HG02943 (cell line): ENCODE results near the gene SLC4A8.
"Not testable (repeated sequence)": the region's sequence is repeated elsewhere in the genome, so short reads cannot be mapped to it uniquely, and the experiment has no call there.

ENCODE experiments used
- ATAC-seq: cut with Tn5 transposase; IDR thresholded peaks from one replicate; pipeline ENCODE4 v1.9.1; 2021; ENCODE audit warnings: mild to moderate bottlenecking, low read depth, moderate library complexity; ENCODE audit not compliant: unreplicated experiment

The SLC4A8 gene

GRCh38 chr12:51421266-51421884 is 3.3 kb upstream of the SLC4A8 start:
- ATAC-seq, result no peak

- ATAC-seq, result no peak
These were observed 453 bp upstream of the SLC4A8 start for GRCh38 chr12:51424094-51424661.

GRCh38 chr12:51428256-51428655 is 3.6 kb downstream of the SLC4A8 start:
- no peak for ATAC-seq

- ATAC-seq, result no peak
These were observed 5.1 kb downstream of the SLC4A8 start for GRCh38 chr12:51429700-51430099.

GRCh38 chr12:51430196-51430895 is 5.7 kb downstream of the SLC4A8 start:
- no peak for ATAC-seq

GRCh38 chr12:51432921-51433320 is 8.3 kb downstream of the SLC4A8 start:
- ATAC-seq, result no peak

GRCh38 chr12:51434305-51434704 is 9.7 kb downstream of the SLC4A8 start:
- ATAC-seq, result no peak

GRCh38 chr12:51437431-51437830 is 12.8 kb downstream of the SLC4A8 start:
- no peak for ATAC-seq

- ATAC-seq, result no peak
These were observed 14.7 kb downstream of the SLC4A8 start for GRCh38 chr12:51439330-51439729.

- ATAC-seq, result no peak
These were observed 17.0 kb downstream of the SLC4A8 start for GRCh38 chr12:51441583-51441982.

- no peak for ATAC-seq
These were observed 17.7 kb downstream of the SLC4A8 start for GRCh38 chr12:51442324-51442723.

- ATAC-seq, result no peak
These were observed 18.9 kb downstream of the SLC4A8 start for GRCh38 chr12:51443573-51443972.

GRCh38 chr12:51448618-51449256 is 24.1 kb downstream of the SLC4A8 start:
- ATAC-seq, result no peak

GRCh38 chr12:51449580-51450246 is 25.1 kb downstream of the SLC4A8 start:
- ATAC-seq, result no peak

- ATAC-seq, result no peak
These were observed 25.7 kb downstream of the SLC4A8 start for GRCh38 chr12:51450333-51450732.

GRCh38 chr12:51450806-51451205 is 26.2 kb downstream of the SLC4A8 start:
- no peak for ATAC-seq

GRCh38 chr12:51454016-51454415 is 29.4 kb downstream of the SLC4A8 start:
- not testable (repeated sequence) for ATAC-seq

- ATAC-seq, result not testable (repeated sequence)
These were observed 30.4 kb downstream of the SLC4A8 start for GRCh38 chr12:51455050-51455449.

- no peak for ATAC-seq
These were observed 34.0 kb downstream of the SLC4A8 start for GRCh38 chr12:51458635-51459034.

- ATAC-seq, result no peak
These were observed 35.9 kb downstream of the SLC4A8 start for GRCh38 chr12:51460519-51460918.

- no peak for ATAC-seq
These were observed 40.9 kb downstream of the SLC4A8 start for GRCh38 chr12:51465491-51465890.
